NCI-H82 treated with DMSO at 0.1 percent for 48 hours (cell line): ENCODE data around the gene COL2A1.

ENCODE experiments used
- DNase-seq: peaks from one replicate; lab custom pipeline; 2025; ENCODE audit not compliant: unreplicated experiment; lab: John Stamatoyannopoulos, UW

COL2A1 gene

DNA sequence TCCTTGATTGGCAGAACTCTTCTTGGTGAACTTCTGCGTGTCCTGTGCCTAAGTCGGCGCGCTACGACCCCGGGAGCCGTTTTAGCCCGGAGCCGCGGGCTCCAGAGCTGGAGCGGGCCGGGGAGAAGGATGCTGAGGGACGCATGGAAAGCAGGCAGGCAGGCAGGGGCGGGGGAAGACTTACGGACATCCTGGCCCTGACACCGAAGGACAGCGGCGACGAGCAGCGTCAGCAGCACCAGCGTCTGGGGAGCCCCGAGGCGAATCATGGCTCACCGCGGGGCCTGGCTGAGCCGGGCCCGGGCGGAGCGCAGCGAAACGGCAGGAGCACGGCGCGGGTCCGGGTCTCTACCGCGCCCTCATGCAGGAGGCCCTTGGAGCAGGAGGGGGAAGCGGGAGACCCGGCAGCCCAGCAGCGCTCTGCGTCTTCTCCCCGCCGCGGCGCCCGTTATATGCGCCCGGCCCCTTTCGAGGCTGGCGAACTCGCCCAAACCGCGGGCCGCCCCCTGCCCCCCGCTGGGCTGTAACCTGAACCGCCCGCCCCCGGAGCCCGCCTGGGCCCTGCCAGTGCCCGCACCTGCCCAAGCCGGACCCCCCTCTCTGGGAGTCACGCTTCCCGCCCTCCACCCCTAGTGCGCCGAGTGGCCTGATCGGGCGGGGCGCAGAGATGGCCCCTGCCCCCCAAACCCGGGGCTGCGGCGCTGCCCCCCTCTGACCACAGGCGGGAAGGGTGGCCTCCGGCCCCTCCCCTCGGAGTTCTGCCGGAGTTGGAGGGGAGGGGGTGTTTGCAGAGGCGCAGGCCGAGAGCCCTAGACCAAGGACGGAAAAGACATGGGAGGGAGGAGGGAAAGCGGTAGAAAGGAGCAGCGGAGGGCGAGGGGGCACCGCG is at the start of gene COL2A1:
COL2A1 (minus strand) TSS at position 424 of the 889 bp plus-strand sequence; CDS start at position 269, 155 bp downstream.
- no peak for DNase-seq

GRCh38 chr12:48053883-48054282 is 49.6 kb upstream of the COL2A1 start:
- no peak for DNase-seq

DNA sequence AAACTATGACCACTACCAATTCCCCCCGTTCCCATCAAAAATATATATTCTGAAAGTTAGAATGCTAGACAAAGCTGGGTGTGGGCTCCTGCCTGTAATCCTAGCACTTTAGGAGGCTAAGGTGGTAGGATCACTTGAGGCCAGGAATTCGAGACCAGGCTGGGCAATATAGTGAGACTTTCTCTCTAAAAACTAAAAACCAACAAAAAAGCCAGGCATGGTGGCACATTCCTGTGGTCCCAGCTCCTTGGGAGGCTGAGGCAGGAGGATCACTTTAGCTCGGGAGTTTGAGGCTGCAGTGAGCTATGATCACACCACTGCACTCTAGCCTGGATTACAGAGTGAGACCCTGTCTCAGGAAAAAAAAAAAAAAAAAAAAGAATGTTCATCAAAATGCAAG is 48.8 kb upstream of the COL2A1 start:
- DNase-seq, result no peak

GRCh38 chr12:48051681-48052080 is 47.4 kb upstream of the COL2A1 start:
- DNase-seq, result no peak

- no peak for DNase-seq
Measured at GRCh38 chr12:48050174-48050573, 45.9 kb upstream of the COL2A1 start.

- no peak for DNase-seq
Measured at GRCh38 chr12:48045965-48046518, 41.8 kb upstream of the COL2A1 start.

DNA sequence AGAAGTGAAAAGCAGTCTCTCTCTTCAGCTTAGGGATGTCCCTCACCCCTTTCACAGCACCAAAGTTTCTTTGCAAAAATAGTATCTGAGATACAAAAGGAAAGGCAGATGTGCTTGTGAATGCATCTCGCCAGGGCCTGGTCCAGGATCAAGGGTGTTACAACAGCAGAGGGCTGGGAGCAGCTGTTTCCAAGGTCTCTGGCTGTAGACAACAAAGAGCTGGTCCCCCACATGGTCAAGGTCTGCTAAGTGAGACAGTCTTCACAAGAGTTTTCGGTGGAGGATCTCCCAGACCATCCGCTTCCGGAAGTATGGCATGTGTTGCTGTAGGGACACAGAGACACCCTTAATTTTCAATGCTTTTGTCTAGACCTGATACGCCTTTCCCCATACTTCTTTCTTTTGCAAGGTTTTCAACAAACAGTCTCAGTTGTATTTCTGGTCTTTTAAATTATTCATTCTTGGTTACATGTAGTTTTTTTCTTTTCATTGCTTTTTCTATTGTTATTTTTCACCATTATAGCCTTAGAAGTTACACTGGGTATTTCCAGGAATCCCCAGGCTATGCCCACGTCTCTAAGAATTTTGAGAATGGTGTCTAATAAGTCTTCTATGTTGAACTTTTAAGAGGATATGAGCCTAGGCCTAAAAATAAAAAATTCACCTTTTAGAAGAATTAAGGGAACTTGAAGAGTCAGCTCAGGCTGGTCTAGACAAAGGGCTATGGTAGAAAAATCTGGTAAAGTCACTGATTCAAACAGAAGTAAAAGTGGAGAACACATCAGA is 41.0 kb upstream of the COL2A1 start:
- DNase-seq, result no peak

- DNase-seq, result no peak
Measured at GRCh38 chr12:48044396-48044795, 40.1 kb upstream of the COL2A1 start.

DNA sequence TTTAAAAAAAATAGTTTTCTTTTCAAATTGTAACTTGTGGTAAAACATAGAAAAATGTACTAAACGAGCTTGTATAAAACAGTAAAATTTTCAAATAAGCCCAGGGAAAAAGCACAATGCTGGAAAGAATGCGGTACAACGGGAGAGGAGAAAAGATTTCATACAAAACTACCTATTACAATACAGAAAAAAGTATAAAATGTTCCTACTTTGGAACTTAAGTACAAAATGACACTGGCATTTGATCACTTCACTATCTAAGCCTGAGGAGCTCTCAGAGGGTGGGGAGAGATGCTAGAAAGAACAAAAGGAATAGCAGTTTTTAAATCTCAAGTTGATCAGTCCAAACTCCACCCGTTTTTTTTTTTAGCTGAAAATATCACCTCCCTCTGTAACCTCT is 39.5 kb upstream of the COL2A1 start:
- DNase-seq, result no peak

GRCh38 chr12:48041591-48042423 is 37.5 kb upstream of the COL2A1 start:
- no peak for DNase-seq

- no peak for DNase-seq
Measured at GRCh38 chr12:48040354-48040753, 36.1 kb upstream of the COL2A1 start.

DNA sequence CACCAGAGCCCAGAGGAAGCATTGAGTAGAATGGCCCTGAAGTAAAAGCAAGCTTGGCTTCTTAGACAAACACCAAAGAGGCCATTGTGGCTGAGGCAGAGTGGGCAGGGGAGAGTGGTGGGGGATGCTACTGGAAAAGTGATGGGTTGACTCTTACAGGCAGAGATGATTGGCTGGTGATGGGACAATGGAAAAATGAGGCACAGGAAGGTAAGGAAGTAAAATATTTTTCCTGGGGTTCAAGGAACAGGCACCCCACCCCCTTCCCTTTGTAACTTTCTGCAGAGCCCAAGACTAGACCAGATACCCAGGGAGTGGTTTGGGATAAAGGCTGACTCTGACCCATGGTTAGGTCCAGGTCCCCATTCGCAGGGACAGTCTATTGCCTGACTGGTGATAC is 34.9 kb upstream of the COL2A1 start:
- DNase-seq, result no peak

- no peak for DNase-seq
Measured at GRCh38 chr12:48038085-48038484, 33.8 kb upstream of the COL2A1 start.

DNA sequence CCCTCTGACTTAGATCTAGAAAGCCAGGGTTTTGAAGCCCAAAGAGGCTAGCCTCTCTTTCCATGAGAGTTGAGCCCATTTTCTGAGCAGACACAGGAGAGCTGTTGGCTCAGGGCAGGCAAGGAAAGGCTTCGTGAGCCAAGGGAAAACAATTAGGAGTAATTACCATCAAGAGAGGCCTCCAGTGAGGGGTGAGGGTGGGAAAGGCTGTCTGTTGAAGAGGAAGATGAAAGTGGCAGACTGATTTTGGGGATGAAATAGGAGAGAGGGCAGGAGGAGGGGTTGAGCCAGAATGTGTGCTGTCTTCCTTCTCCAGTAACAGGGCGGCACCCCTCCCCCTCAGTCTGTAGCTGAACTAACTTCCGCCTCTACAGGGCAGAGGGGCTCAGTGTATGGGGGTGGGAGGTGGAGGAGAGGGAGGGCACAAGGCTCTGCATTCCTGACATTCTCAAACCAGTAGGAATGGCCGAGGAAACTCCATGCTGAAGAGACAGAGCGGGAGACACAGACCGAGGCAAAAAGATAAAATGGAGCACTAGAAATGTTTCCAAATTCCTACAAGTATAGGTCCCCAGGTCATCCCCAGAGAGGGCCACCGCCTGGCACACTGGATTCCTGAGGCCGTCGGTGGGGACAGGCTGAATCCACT is 33.1 kb upstream of the COL2A1 start:
- DNase-seq, result no peak

DNA sequence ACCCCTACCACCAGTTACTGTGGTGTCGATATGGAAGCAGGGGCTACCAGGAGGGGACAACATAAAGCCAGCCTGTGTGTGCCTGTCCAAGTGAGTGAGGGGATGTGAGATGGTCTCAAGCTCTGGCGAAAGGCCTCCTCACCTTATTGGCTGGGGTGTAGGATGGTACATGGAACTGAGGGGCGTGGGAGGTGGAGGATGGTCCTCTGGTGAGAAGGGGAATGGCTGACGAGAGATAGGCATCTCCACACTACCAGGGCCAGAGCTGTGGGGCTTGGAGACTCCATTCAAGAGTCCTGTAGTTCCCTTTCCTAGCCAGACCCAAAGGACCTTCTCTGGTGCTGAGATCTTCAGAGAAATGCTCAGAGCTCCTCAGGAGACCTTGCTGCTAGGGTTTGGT is 32.5 kb upstream of the COL2A1 start:
- no peak for DNase-seq

GRCh38 chr12:48034835-48035805 is 30.8 kb upstream of the COL2A1 start:
- DNase-seq, result no peak

- no peak for DNase-seq
Measured at GRCh38 chr12:48033451-48033850, 29.2 kb upstream of the COL2A1 start.

GRCh38 chr12:48032597-48032996 is 28.3 kb upstream of the COL2A1 start:
- no peak for DNase-seq
